Endodermal cell (in vitro differentiated cells): ENCODE data around the gene NAE1. TPM values are rescaled to one million over a fixed set of nuclear protein-coding genes. Genes with fewer than 3 reads are reported as not detected.

Source experiments
- DNase-seq: peaks from one replicate; pipeline ENCODE4 v3.0.0-alpha.2; 2017
- H3K27ac ChIP-seq: 2 replicates; pipeline ENCODE4 v1.5.1; 2013; ENCODE audit warnings: mild to moderate bottlenecking, low read depth, low read length, moderate library complexity
- H3K27me3 ChIP-seq: 2 replicates; pipeline ENCODE4 v1.6.1; 2013; ENCODE audit warnings: mild to moderate bottlenecking, low read length, moderate library complexity; ENCODE audit not compliant: insufficient read depth, control insufficient read depth, poor library complexity, severe bottlenecking
- H3K36me3 ChIP-seq: 2 replicates; pipeline ENCODE4 v1.7.0; 2013; ENCODE audit warnings: mild to moderate bottlenecking, low read length, moderate library complexity; ENCODE audit not compliant: control insufficient read depth, insufficient read depth
- H3K4me1 ChIP-seq: one replicate; pipeline ENCODE4 v1.7.0; 2013; ENCODE audit warnings: low read length; ENCODE audit not compliant: control insufficient read depth, insufficient read depth
- H3K4me3 ChIP-seq: 2 replicates; pipeline ENCODE4 v1.5.1; 2013; ENCODE audit warnings: mild to moderate bottlenecking, low read length, moderate library complexity
- H3K9ac ChIP-seq: 2 replicates; pipeline ENCODE4 v1.6.1; 2013; ENCODE audit warnings: mild to moderate bottlenecking, low read length, moderate library complexity; ENCODE audit not compliant: poor library complexity, severe bottlenecking; ENCODE audit errors: extremely low read depth
- H3K9me3 ChIP-seq: 2 replicates; pipeline ENCODE4 v1.6.1; 2013; ENCODE audit warnings: mild to moderate bottlenecking, low read length, moderate library complexity; ENCODE audit not compliant: control insufficient read depth
- H3K27ac Mint-ChIP-seq: 2 replicates; pipeline ENCODE4 v1.8.0; 2020; ENCODE audit warnings: mixed read lengths
- H3K27me3 Mint-ChIP-seq: 2 replicates; pipeline ENCODE4 v1.8.0; 2021; ENCODE audit warnings: mild to moderate bottlenecking, mixed read lengths; ENCODE audit not compliant: insufficient read depth
- H3K36me3 Mint-ChIP-seq: 2 replicates; pipeline ENCODE4 v1.8.0; 2020; ENCODE audit warnings: low read depth, mixed read lengths
- H3K4me1 Mint-ChIP-seq: 2 replicates; pipeline ENCODE4 v1.8.0; 2020; ENCODE audit warnings: mixed read lengths
- H3K4me3 Mint-ChIP-seq: 2 replicates; pipeline ENCODE4 v1.8.0; 2020; ENCODE audit warnings: mild to moderate bottlenecking, moderate library complexity, mixed read lengths
- H3K9me3 Mint-ChIP-seq: 2 replicates; pipeline ENCODE4 v1.8.0; 2020; ENCODE audit warnings: mild to moderate bottlenecking, mixed read lengths
- WGBS, 2 experiments: methylation state at CpG; one replicate each; pipeline versions ENCODE4 v1.1.5 to v1.1.7; 2013; ENCODE audit warnings: missing lambda C conversion rate in 2 of 2, mixed read lengths in 1 of 2; ENCODE audit not compliant: insufficient coverage in 1 of 2, insufficient read length in 1 of 2; 5-methylcytosine and 5-hydroxymethylcytosine counted together
- total RNA-seq, 2 donors: library from RNA; stranded (reverse); fragmentation: NEBNext Ultra II Directional in 1 of 2; extraction: Animal tissue kit (Norgen Biotek cat#: 25700) in 1 of 2; gene quantifications; 2 replicates in 1 of 2; 3 replicates in 1 of 2; pipeline ENCODE4 v1.2.1, GENCODE V29; 2021
- TF ChIP-seq, protein P1 (sequence below): fragments of 200-600 bp; sonication (generic); conservative IDR thresholded peaks from 2 replicates; pipeline ENCODE4 v1.5.0; 2021; ENCODE audit warnings: antibody characterized with exemption, mild to moderate bottlenecking

The NAE1 gene
- total RNA-seq, 2 donors from 2014 or later, result 129 to 166 TPM

GRCh38 chr16:66850115-66850815 is 19.5 kb upstream of the NAE1 start:
- Histone ChIP-seq H3K4me1 (no peaks in the 10 kb centered on the region), H3K4me3 (no peak overlapping the region), H3K27me3 (peaks cover 35% of the 10 kb centered on the region), H3K27ac (no peak overlapping the region), H3K9me3 (no peaks in the 10 kb centered on the region), H3K36me3 (no peaks in the 10 kb centered on the region), H3K9ac (no peak overlapping the region)
- Mint-ChIP-seq H3K4me1 (no peaks in the 10 kb centered on the region), H3K36me3 (no peaks in the 10 kb centered on the region), H3K27me3 (peaks cover 36% of the 10 kb centered on the region), H3K9me3 (no peaks in the 10 kb centered on the region), H3K27ac (no peak overlapping the region), H3K4me3 (no peak overlapping the region)
- DNase-seq, result peak; percentile 24
- 92 to 94% methylated on average over 9 to 13 of the region's 14 CpGs for WGBS, 2 experiments
- TF ChIP-seq, protein P1, sequence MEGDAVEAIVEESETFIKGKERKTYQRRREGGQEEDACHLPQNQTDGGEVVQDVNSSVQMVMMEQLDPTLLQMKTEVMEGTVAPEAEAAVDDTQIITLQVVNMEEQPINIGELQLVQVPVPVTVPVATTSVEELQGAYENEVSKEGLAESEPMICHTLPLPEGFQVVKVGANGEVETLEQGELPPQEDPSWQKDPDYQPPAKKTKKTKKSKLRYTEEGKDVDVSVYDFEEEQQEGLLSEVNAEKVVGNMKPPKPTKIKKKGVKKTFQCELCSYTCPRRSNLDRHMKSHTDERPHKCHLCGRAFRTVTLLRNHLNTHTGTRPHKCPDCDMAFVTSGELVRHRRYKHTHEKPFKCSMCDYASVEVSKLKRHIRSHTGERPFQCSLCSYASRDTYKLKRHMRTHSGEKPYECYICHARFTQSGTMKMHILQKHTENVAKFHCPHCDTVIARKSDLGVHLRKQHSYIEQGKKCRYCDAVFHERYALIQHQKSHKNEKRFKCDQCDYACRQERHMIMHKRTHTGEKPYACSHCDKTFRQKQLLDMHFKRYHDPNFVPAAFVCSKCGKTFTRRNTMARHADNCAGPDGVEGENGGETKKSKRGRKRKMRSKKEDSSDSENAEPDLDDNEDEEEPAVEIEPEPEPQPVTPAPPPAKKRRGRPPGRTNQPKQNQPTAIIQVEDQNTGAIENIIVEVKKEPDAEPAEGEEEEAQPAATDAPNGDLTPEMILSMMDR, result no peak

- Mint-ChIP-seq H3K27ac (no peak overlapping the region), H3K27me3 (peaks cover 43% of the 10 kb centered on the region), H3K4me3 (no peak overlapping the region), H3K9me3 (no peaks in the 10 kb centered on the region), H3K4me1 (no peaks in the 10 kb centered on the region), H3K36me3 (no peaks in the 10 kb centered on the region)
- TF ChIP-seq, protein P1, result peak; percentile 54
- H3K9me3 ChIP-seq, result no peaks in the 10 kb centered on the region
- peak; percentile 62 for DNase-seq
- WGBS, 2 experiments, result 80 to 82% methylated on average over 3 to 4 of the region's 4 CpGs
- H3K4me1 ChIP-seq, result no peaks in the 10 kb centered on the region
- H3K9ac ChIP-seq, result no peak overlapping the region
- H3K27me3 ChIP-seq, result peaks cover 42% of the 10 kb centered on the region
- H3K36me3 ChIP-seq, result no peaks in the 10 kb centered on the region
- no peak overlapping the region for H3K4me3 ChIP-seq
- H3K27ac ChIP-seq, result no peak overlapping the region
Measured at GRCh38 chr16:66849549-66849948, 18.8 kb upstream of the NAE1 start.

GRCh38 chr16:66849021-66849420 is 18.2 kb upstream of the NAE1 start:
- Histone ChIP-seq H3K9me3 (no peaks in the 10 kb centered on the region), H3K27me3 (peaks cover 47% of the 10 kb centered on the region), H3K4me3 (no peak overlapping the region), H3K36me3 (no peaks in the 10 kb centered on the region), H3K4me1 (no peaks in the 10 kb centered on the region), H3K9ac (no peak overlapping the region), H3K27ac (no peak overlapping the region)
- Mint-ChIP-seq H3K4me1 (peaks cover under 1% of the 10 kb centered on the region), H3K4me3 (no peak overlapping the region), H3K36me3 (no peaks in the 10 kb centered on the region), H3K27me3 (peaks cover 47% of the 10 kb centered on the region), H3K27ac (no peak overlapping the region), H3K9me3 (no peaks in the 10 kb centered on the region)
- TF ChIP-seq, protein P1, result no peak
- 79 to 83% methylated on average over 2 of the region's 2 CpGs for WGBS, 2 experiments
- DNase-seq, result peak; percentile 27
